Transverse colon (tissue), 4 donors: Measurements from ENCODE around the gene NUMB. TPM values are rescaled to one million over a fixed set of nuclear protein-coding genes. Genes with fewer than 3 reads are reported as not detected.
A peak's percentile ranks its signal among the peaks of the same experiment; 100 is the strongest.

ENCODE experiments used
- DNase-seq: peaks from one replicate; pipeline ENCODE4 v3.0.0-alpha.2; 2019
- H3K27ac ChIP-seq, 4 donors: fragments of 200-600 bp; sonication (generic); 2 replicates each; pipeline ENCODE4 v1.5.1; 2016 to 2018; ENCODE audit warnings: inconsistent platforms in 4 of 4
- H3K27me3 ChIP-seq: fragments of 200-600 bp; sonication (generic); 2 replicates; pipeline ENCODE4 v1.5.1; 2017; ENCODE audit warnings: inconsistent platforms
- H3K36me3 ChIP-seq, 4 donors: fragments of 200-600 bp; sonication (generic); 2 replicates each; pipeline ENCODE4 v1.5.1; 2017 to 2019; ENCODE audit warnings: inconsistent platforms in 4 of 4
- H3K4me1 ChIP-seq, 4 donors: fragments of 200-600 bp; sonication (generic); 2 replicates each; pipeline ENCODE4 v1.5.1; 2017 to 2020; ENCODE audit warnings: inconsistent platforms in 4 of 4
- H3K4me3 ChIP-seq, 4 donors: fragments of 200-600 bp; sonication (generic); 1 replicate in 1 of 4; 2 replicates in 3 of 4; pipeline versions ENCODE4 v1.5.1 to v1.6.1; 2017 to 2019; ENCODE audit warnings: inconsistent platforms in 4 of 4
- H3K9me3 ChIP-seq, 2 donors: fragments of 200-600 bp; sonication (generic); 2 replicates each; pipeline ENCODE4 v1.5.1; 2017 to 2019; ENCODE audit warnings: inconsistent platforms in 2 of 2
- EP300 ChIP-seq: sonication (generic); formaldehyde crosslinking; IDR thresholded peaks from one replicate; pipeline ENCODE4 v1.6.1; 2017; ENCODE audit warnings: antibody characterized with exemption, low read depth
- POLR2A ChIP-seq: fragments of 450-650 bp; IDR thresholded peaks from one replicate; pipeline ENCODE4 v1.6.1; 2016; ENCODE audit warnings: antibody characterized with exemption, mild to moderate bottlenecking, moderate library complexity
- POLR2AphosphoS5 ChIP-seq, 3 donors: sonication (generic); formaldehyde crosslinking; IDR thresholded peaks; one replicate each; pipeline ENCODE4 v1.6.1; 2016; ENCODE audit warnings: antibody characterized with exemption in 3 of 3
- WGBS, 2 donors: methylation state at CpG; one replicate each; pipeline ENCODE4 v1.1.5; 2018; ENCODE audit warnings: low coverage in 1 of 2; 5-methylcytosine and 5-hydroxymethylcytosine counted together
- in situ Hi-C, 4 donors: fragments of 200-750 bp; cut with MboI; loops; one replicate each; pipeline versions ENCODE4 v1.15.0 to v1.15.1; 2017; ENCODE audit warnings: low sequenced_read_pairs in 3 of 4, low pct_ligation_motif_present in 1 of 4, low pct_unique_long_range_greater_than_20kb in 1 of 4
- intact Hi-C: fragments of 100-400 bp; cut with DNase I; formaldehyde crosslinking; loops from one replicate; pipeline ENCODE4 v1.15.1; 2023; ENCODE audit warnings: low total_unique reads
- total RNA-seq, 4 donors: library from RNA; depleted of rRNA; stranded (reverse); fragments of >200 nt; gene quantifications; one replicate each; pipeline ENCODE4 v1.1.0, GENCODE V29; 2016
- TF ChIP-seq, protein P1 (sequence below), 5 experiments: fragments of 200-600 bp in 3 of 5; fragments of 450-650 bp in 2 of 5; sonication (generic) in 3 of 5; IDR thresholded peaks; 1 replicate in 2 of 5; 2 replicates in 3 of 5; pipeline ENCODE4 v1.5.1; 2016 to 2017; ENCODE audit warnings: antibody characterized with exemption in 5 of 5, inconsistent platforms in 3 of 5, mild to moderate bottlenecking in 2 of 5, moderate library complexity in 1 of 5

NUMB gene
- total RNA-seq, 4 donors from 2014 or later, result 64.7 to 117 (median 103) TPM

GRCh38 chr14:73244541-73245290 is 213.6 kb downstream of the NUMB start:
- Histone ChIP-seq H3K27me3 (peaks cover 9% of the 10 kb centered on the region), H3K4me1 (peaks cover 0 to 32% (median 9%) of the 10 kb centered on the region in 4 donors), H3K9me3 (no peaks in the 10 kb centered on the region), H3K27ac (no peak overlapping the region), H3K36me3 (no peaks in the 10 kb centered on the region), H3K4me3 (no peak overlapping the region)
- TF ChIP-seq POLR2AphosphoS5 (IDR thresholded peaks at IDR 0.05), result no peak
- no peak for TF ChIP-seq POLR2A
- TF ChIP-seq, protein P1, sequence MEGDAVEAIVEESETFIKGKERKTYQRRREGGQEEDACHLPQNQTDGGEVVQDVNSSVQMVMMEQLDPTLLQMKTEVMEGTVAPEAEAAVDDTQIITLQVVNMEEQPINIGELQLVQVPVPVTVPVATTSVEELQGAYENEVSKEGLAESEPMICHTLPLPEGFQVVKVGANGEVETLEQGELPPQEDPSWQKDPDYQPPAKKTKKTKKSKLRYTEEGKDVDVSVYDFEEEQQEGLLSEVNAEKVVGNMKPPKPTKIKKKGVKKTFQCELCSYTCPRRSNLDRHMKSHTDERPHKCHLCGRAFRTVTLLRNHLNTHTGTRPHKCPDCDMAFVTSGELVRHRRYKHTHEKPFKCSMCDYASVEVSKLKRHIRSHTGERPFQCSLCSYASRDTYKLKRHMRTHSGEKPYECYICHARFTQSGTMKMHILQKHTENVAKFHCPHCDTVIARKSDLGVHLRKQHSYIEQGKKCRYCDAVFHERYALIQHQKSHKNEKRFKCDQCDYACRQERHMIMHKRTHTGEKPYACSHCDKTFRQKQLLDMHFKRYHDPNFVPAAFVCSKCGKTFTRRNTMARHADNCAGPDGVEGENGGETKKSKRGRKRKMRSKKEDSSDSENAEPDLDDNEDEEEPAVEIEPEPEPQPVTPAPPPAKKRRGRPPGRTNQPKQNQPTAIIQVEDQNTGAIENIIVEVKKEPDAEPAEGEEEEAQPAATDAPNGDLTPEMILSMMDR (IDR thresholded peaks at IDR 0.05), result no peak
- no peak for TF ChIP-seq EP300
- in situ Hi-C loops, result no loop called here
- DNase-seq, result no peak
- intact Hi-C loops, result no loop called here
- WGBS, 2 donors, result 80 to 87% methylated on average over 5 to 14 of the region's 14 CpGs

GRCh38 chr14:73243748-73244147 is 214.6 kb downstream of the NUMB start:
- in situ Hi-C loops, result no loop called here
- H3K27ac ChIP-seq, result no peak overlapping the region
- H3K9me3 ChIP-seq, result no peaks in the 10 kb centered on the region
- 96% methylated on average over 2 of the region's 2 CpGs; no CpG with 5 or more reads in 1 of the 2 donors for WGBS, 2 donors
- no peak for DNase-seq
- H3K4me3 ChIP-seq, result no peak overlapping the region
- H3K4me1 ChIP-seq, result peaks cover 4 to 41% (median 16%) of the 10 kb centered on the region in 4 donors
- intact Hi-C loops, result no loop called here
- no peak for TF ChIP-seq POLR2A
- TF ChIP-seq EP300, result no peak
- TF ChIP-seq, protein P1 (IDR thresholded peaks at IDR 0.05), result no peak
- TF ChIP-seq POLR2AphosphoS5 (IDR thresholded peaks at IDR 0.05), result no peak
- peaks cover 17% of the 10 kb centered on the region for H3K27me3 ChIP-seq
- no peaks in the 10 kb centered on the region for H3K36me3 ChIP-seq

DNA sequence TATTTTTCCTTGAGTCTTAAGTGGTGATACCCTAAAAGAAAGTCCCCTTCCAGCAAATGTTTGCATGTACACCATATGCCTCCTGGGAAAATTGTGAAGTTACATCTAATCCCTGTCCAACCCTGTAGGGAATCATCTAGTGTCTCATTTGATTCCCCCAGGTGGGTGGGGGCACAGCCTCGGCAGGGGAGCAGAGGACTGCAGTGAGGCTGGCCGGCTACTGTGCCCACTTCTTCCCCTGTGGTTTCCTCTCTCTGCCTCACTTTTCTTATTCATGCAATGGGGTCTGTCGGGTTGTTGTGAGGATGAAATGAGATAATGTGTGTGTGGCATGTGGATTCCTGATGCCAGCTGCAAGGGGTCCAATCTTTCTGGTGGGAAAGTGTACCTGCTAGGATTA is 215.0 kb downstream of the NUMB start:
- in situ Hi-C loops, result no loop called here
- no peak overlapping the region for H3K27ac ChIP-seq
- H3K4me3 ChIP-seq, result no peak overlapping the region
- no peaks in the 10 kb centered on the region for H3K36me3 ChIP-seq
- intact Hi-C loops, result no loop called here
- TF ChIP-seq, protein P1 (IDR thresholded peaks at IDR 0.05), result no peak
- TF ChIP-seq EP300, result no peak
- TF ChIP-seq POLR2AphosphoS5 (IDR thresholded peaks at IDR 0.05), result no peak
- TF ChIP-seq POLR2A, result no peak
- H3K4me1 ChIP-seq, result peaks cover 8 to 45% (median 19%) of the 10 kb centered on the region in 4 donors
- H3K9me3 ChIP-seq, result no peaks in the 10 kb centered on the region
- WGBS, 2 donors, result 67% methylated on average over 3 of the region's 3 CpGs; no CpG with 5 or more reads in 1 of the 2 donors
- peaks cover 21% of the 10 kb centered on the region for H3K27me3 ChIP-seq
- DNase-seq, result no peak

- intact Hi-C loops, result no loop called here
- H3K4me1 ChIP-seq, result peaks cover 17 to 54% (median 28%) of the 10 kb centered on the region in 4 donors
- DNase-seq, result no peak
Observed at GRCh38 chr14:73242357-73242901, 215.9 kb downstream of the NUMB start.

More at GRCh38 chr14:73242357-73242901, 215.9 kb downstream of the NUMB start:
- TF ChIP-seq EP300, result no peak
- TF ChIP-seq POLR2A, result no peak
- no peak for TF ChIP-seq POLR2AphosphoS5 (IDR thresholded peaks at IDR 0.05)
- TF ChIP-seq, protein P1 (IDR thresholded peaks at IDR 0.05), result no peak
- peaks cover 30% of the 10 kb centered on the region for H3K27me3 ChIP-seq
- no peaks in the 10 kb centered on the region for H3K9me3 ChIP-seq
- peak overlapping the region in 3 of 4 donors; percentile 4 to 14 (median 11) for H3K27ac ChIP-seq
- in situ Hi-C loops, result no loop called here
- no peak overlapping the region for H3K4me3 ChIP-seq
- 48 to 61% methylated on average over 2 to 6 of the region's 6 CpGs for WGBS, 2 donors
- H3K36me3 ChIP-seq, result no peaks in the 10 kb centered on the region
